Stimulated activated CD8-positive, alpha-beta memory T cell treated with anti-CD3 and anti-CD28 coated beads, Interleukin-12 subunit alpha, Interleukin-12 subunit beta, amount 100 ng/mL, for 24 hours (primary cell): ENCODE results near the gene KCNH1.

Experiments used
- DNase-seq: peaks from one replicate; pipeline ENCODE4 v3.0.0-alpha.2; 2020; ENCODE audit errors: extremely low read depth

Gene KCNH1

GRCh38 chr1:210800301-210800700 lies 333.6 kb downstream of the KCNH1 start:
- DNase-seq = no peak

DNA sequence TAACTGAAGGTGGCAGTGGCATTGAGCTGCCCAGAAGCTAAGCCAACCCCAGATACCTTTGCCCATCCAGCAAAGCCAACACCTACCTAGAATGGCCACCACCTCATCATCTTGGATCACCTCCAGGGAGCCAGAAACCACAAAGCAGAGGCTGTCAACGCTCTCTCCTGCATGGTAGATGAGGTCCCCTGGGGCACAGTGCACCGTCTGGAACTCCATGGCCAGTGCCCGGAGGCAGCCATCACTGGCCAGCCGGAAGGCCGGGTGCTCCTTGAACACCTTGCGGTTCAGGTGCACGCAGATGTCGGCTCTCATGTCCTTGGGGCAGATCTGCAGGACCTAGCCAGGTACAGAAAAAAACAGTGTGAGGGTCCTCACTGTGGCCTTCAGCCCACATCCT lies 336.5 kb downstream of the KCNH1 start:
- DNase-seq = no peak

- DNase-seq = no peak
Measured at GRCh38 chr1:210796421-210796820, 337.5 kb downstream of the KCNH1 start.

- DNase-seq = no peak
Measured at GRCh38 chr1:210794445-210794844, 339.5 kb downstream of the KCNH1 start.

DNA sequence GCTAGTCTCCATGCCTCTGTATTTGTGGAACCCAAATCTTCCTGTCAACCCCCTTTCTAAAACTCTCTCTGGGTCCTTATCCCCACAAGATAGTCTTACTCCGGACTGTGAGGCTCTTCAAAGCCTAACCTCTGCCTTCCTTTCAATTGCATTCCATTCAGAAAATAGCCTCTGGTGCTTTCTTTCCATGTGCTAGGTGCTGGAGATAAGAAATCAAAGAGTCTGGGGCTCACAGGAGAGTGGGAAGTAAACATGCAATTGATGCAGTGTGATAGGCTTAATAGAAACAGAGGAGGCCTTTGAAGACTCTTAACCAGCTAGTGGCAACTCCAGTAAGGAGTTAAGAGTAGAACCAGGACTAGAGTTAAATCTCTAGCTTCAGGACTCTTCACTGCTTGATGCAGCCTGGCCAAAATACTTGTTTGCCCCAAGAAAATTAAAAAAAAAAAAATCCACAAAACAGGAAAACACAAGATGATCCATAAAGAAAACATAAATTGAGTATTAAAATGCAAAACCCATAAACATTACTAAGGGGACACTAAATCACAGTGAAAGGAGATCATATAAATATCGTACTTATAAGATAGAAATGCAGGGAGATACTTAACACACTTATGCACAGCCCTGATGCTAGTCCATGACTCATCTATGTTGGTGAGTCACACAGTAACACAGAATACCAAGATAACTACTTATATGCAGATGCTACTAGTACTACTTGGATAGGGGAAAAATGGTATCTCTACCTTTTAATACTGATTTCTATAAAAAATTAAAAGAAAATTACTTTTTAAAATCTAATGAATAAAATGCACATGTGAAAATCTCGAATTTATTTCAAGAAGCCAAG lies 341.5 kb downstream of the KCNH1 start:
- DNase-seq = no peak

DNA sequence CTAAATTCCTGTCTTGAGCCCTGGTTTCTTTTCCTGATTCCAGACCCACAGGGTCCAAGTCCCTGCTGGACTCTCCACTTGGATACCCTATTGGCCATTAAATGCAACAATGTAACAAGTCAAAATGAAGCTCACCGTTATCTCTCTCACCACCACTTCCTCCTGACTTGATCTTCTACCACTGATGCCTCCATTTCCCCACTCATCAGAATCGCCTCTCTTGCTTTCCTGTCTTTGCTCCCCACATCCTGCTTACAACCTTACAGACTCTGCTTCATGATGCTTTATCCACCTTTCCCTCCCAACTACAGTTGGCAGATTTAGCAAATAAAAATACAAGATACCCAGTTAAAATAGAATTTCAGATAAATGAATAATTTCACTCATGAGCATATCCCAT lies 343.8 kb downstream of the KCNH1 start:
- DNase-seq = no peak

- DNase-seq = no peak
Measured at GRCh38 chr1:210787800-210788199, 346.1 kb downstream of the KCNH1 start.

- DNase-seq = no peak
Measured at GRCh38 chr1:210786546-210786945, 347.4 kb downstream of the KCNH1 start.

- no peak for DNase-seq
Measured at GRCh38 chr1:210783925-210784324, 350.0 kb downstream of the KCNH1 start.

GRCh38 chr1:210781652-210782051 lies 352.3 kb downstream of the KCNH1 start:
- no peak for DNase-seq

GRCh38 chr1:210779269-210779668 lies 354.7 kb downstream of the KCNH1 start:
- no peak for DNase-seq

GRCh38 chr1:210777914-210778313 lies 356.0 kb downstream of the KCNH1 start:
- no peak for DNase-seq

- no peak for DNase-seq
Measured at GRCh38 chr1:210776712-210777111, 357.2 kb downstream of the KCNH1 start.

DNA sequence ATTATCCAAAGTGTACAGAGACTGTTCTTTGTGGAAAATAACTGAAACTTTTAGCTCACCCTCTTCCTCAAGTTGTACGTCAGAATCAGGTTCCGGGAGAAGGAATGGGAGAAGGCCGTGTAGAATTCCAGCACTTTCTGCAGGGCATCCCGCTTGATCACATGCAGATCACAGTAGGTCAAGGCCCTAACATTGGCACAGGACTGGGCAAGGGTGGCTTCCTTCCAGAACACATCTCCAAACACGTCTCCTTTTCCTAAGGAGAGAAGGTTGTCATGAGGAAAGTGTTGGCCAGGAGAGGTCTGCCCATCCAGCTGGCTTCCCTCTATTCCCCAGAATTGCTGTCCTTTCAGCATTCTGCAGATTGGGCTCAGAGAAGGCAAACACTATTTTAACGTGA lies 358.7 kb downstream of the KCNH1 start:
- DNase-seq = no peak

GRCh38 chr1:210773450-210773849 lies 360.5 kb downstream of the KCNH1 start:
- no peak for DNase-seq

GRCh38 chr1:210771131-210771530 lies 362.8 kb downstream of the KCNH1 start:
- no peak for DNase-seq

- DNase-seq = no peak
Measured at GRCh38 chr1:210770396-210770984, 363.5 kb downstream of the KCNH1 start.

DNA sequence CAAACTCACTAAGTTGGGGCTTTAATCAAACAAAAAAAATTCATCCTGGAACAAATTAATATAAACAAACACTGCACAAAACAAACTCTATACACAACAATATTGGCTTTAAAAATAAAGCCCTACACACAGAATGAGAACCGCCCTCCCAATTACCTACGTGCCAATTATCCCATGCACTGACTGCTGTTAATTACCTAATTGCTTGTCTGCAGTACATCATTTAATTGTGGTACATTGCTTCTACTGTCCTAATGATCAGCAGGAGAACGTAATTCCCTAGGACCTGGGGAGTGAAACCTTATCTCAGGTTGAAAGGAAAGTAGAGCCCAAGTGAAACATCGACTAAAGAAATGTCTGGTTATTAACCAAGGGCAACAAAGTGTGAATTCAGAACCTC lies 364.5 kb downstream of the KCNH1 start:
- no peak for DNase-seq

DNA sequence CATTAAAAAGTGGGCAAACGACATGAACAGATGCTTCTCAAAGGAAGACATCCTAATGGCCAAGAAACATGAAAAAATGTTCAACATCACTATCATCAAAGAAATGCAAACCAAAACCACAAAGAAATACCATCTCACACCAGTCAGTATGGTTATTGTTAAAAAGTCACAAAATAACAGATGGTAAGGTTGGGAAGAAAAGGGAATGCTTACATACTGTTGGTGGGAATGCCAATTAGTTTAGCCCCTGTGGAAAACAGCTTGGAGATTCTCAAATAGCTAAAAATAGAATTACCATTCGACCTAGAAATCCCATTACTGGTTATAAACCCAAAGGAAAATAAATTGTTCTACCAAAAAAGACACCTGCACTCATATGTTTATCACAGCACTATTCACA lies 369.4 kb downstream of the KCNH1 start:
- no peak for DNase-seq

GRCh38 chr1:210758761-210759160 lies 375.2 kb downstream of the KCNH1 start:
- DNase-seq = no peak

GRCh38 chr1:210758261-210758660 lies 375.7 kb downstream of the KCNH1 start:
- DNase-seq = no peak

DNA sequence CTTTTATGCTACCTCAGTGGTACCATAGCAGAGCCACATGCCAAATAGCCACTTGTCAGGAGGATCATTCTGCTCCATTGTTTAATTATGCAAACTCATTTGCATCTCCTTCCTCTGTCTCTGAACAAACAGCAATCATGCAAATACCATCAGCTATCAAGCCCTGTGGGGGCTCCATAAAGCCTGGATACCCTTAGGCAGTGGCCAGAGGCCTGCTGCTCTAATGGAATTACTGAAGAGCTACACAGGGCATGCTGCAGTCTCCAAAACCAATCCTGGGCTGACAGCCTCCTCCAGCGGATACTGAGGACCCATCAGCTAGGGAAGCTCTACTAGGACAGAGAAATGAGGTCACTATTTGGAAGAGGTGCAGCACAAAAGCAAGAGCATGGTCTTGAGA lies 376.3 kb downstream of the KCNH1 start:
- no peak for DNase-seq

- DNase-seq = no peak
Measured at GRCh38 chr1:210755991-210756659, 377.8 kb downstream of the KCNH1 start.
